Fibroblast of lung (primary cell): Measurements from ENCODE around the gene EFEMP1. TPM values are rescaled to one million over a fixed set of nuclear protein-coding genes. Genes with fewer than 3 reads are reported as not detected.

Source experiments
- DNase-seq, 2 donors: peaks; one replicate each; pipeline versions ENCODE4 v3.0.0 to v3.0.0-alpha.2; 2010; ENCODE audit warnings: low read depth in 2 of 2
- H2AFZ ChIP-seq: 2 replicates; pipeline ENCODE4 v1.5.1; 2012; ENCODE audit warnings: low read length, control low read depth, inconsistent platforms
- H3K27ac ChIP-seq: 2 replicates; pipeline ENCODE4 v1.5.1; 2011; ENCODE audit warnings: low read length, control low read depth; ENCODE audit not compliant: insufficient read depth
- H3K27me3 ChIP-seq: 2 replicates; pipeline ENCODE4 v1.5.1; 2011; ENCODE audit warnings: mild to moderate bottlenecking, low read length; ENCODE audit not compliant: control insufficient read depth, insufficient read depth
- H3K36me3 ChIP-seq: 2 replicates; pipeline ENCODE4 v1.5.1; 2011; ENCODE audit warnings: low read length; ENCODE audit not compliant: control insufficient read depth, insufficient read depth
- H3K4me1 ChIP-seq: 2 replicates; pipeline ENCODE4 v1.5.1; 2011; ENCODE audit warnings: low read length; ENCODE audit not compliant: control insufficient read depth, insufficient read depth; ENCODE audit errors: extremely low read depth
- H3K4me2 ChIP-seq: 2 replicates; pipeline ENCODE4 v1.5.1; 2011; ENCODE audit warnings: low read length, control low read depth; ENCODE audit not compliant: insufficient read depth; ENCODE audit errors: extremely low read depth
- H3K4me3 ChIP-seq, 4 experiments: fragments of 200-600 bp in 1 of 4; sonication (generic) in 1 of 4; replicated peaks in 1 of 4; 2 replicates each; pipeline ENCODE4 v1.5.1; 2011 to 2016; ENCODE audit warnings: low read length in 4 of 4, low read depth in 3 of 4, mild to moderate bottlenecking in 3 of 4, control low read depth in 2 of 4, inconsistent platforms in 1 of 4, mixed read lengths in 1 of 4; ENCODE audit not compliant: insufficient read depth in 1 of 4; ENCODE audit errors: control extremely low read depth in 1 of 4
- H3K79me2 ChIP-seq: 2 replicates; pipeline ENCODE4 v1.5.1; 2012; ENCODE audit warnings: mild to moderate bottlenecking, low read length, inconsistent platforms; ENCODE audit not compliant: control insufficient read depth, insufficient read depth
- H3K9ac ChIP-seq: 2 replicates; pipeline ENCODE4 v1.5.1; 2011; ENCODE audit warnings: mild to moderate bottlenecking, low read length, control low read depth; ENCODE audit not compliant: insufficient read depth
- H3K9me3 ChIP-seq: 2 replicates; pipeline ENCODE4 v1.5.1; 2012; ENCODE audit warnings: low read depth, low read length; ENCODE audit not compliant: control insufficient read depth, insufficient read depth
- H4K20me1 ChIP-seq: 2 replicates; pipeline ENCODE4 v1.5.1; 2011; ENCODE audit warnings: low read length; ENCODE audit not compliant: control insufficient read depth, insufficient read depth; ENCODE audit errors: extremely low read depth
- EZH2 ChIP-seq: IDR thresholded peaks from 2 replicates; pipeline ENCODE4 v1.5.1; 2012; ENCODE audit warnings: low read length, control low read depth, mild to moderate bottlenecking; ENCODE audit errors: missing control alignments
- polyA plus RNA-seq, 2 donors: library from polyadenylated mRNA; depleted of rRNA in 1 of 2; stranded (reverse) in 1 of 2; unstranded in 1 of 2; fragments of >200 nt; gene quantifications; 2 replicates each; pipeline ENCODE4 v1.2.1, GENCODE V29; 2011 to 2012; ENCODE audit warnings: missing spikeins in 1 of 2
- total RNA-seq: library from RNA; depleted of rRNA; stranded (reverse); fragments of >200 nt; gene quantifications from 2 replicates; pipeline ENCODE4 v1.2.1, GENCODE V29; 2014
- TF ChIP-seq, protein P1 (sequence below), 2 donors: IDR thresholded peaks in 1 of 2; conservative IDR thresholded peaks in 1 of 2; 1 replicate in 1 of 2; 2 replicates in 1 of 2; pipeline ENCODE4 v1.5.1; 2011 to 2012; ENCODE audit warnings: low read length in 2 of 2, control low read depth in 1 of 2, inconsistent platforms in 1 of 2, low read depth in 1 of 2, mild to moderate bottlenecking in 1 of 2

Gene EFEMP1
- total and polyA plus RNA-seq, 2 donors (not counting 1 experiment from before 2014, with no cell fraction given) = 467 to 724 TPM

DNA sequence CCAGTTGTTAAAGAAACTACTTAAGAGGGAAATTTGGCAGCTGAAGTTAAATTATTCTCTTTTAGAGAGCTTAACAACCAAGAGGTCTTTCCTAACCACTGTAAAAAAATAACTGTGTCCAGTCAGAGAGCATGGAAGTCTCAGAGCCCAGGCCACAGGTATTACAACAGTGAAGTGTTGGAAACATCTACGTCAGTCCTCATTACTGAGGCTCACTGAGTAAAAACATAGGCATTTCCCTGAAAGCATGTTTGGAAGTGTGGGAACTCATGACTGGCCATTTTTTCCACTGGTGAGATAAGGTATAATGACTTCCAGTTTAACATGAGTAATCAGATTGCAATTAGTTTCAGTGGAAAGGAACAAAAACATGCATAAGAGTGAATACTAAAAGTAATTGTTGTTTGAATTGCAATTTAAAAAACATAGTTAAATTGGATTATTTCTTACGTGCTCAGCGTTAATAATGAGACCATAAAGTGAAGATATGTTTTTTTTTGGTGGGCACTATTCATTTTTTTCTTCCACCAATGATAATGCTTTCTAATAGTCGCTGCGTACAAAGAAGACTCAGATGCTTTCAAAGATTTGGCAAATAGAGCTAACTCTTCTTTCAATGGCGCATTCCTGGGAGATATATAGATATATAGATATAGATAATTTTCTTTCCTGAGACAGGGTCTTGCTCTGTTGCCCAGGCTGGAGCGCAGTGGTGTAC lies 60.8 kb downstream of the EFEMP1 start:
- H3K4me3 ChIP-seq = no peak overlapping the region
- H3K27ac ChIP-seq = peak overlapping the region; percentile 88
- no peaks in the 10 kb centered on the region for H4K20me1 ChIP-seq
- no peaks in the 10 kb centered on the region for H3K79me2 ChIP-seq
- H3K4me2 ChIP-seq = no peak overlapping the region
- no peak overlapping the region for H2AFZ ChIP-seq
- H3K9ac ChIP-seq = no peak overlapping the region
- TF ChIP-seq EZH2 = no peak
- TF ChIP-seq, protein P1, sequence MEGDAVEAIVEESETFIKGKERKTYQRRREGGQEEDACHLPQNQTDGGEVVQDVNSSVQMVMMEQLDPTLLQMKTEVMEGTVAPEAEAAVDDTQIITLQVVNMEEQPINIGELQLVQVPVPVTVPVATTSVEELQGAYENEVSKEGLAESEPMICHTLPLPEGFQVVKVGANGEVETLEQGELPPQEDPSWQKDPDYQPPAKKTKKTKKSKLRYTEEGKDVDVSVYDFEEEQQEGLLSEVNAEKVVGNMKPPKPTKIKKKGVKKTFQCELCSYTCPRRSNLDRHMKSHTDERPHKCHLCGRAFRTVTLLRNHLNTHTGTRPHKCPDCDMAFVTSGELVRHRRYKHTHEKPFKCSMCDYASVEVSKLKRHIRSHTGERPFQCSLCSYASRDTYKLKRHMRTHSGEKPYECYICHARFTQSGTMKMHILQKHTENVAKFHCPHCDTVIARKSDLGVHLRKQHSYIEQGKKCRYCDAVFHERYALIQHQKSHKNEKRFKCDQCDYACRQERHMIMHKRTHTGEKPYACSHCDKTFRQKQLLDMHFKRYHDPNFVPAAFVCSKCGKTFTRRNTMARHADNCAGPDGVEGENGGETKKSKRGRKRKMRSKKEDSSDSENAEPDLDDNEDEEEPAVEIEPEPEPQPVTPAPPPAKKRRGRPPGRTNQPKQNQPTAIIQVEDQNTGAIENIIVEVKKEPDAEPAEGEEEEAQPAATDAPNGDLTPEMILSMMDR (conservative IDR thresholded peaks at IDR 0.05 in 1 of 2, IDR thresholded peaks at IDR 0.05 in 1 of 2; ENCODE audit: low read depth in 1 of 2, low read length in 2 of 2) = no peak
- no peaks in the 10 kb centered on the region for H3K27me3 ChIP-seq
- H3K4me1 ChIP-seq = peaks cover 14% of the 10 kb centered on the region
- H3K36me3 ChIP-seq = no peaks in the 10 kb centered on the region
- no peaks in the 10 kb centered on the region for H3K9me3 ChIP-seq
- DNase-seq = peak; percentile 100

DNA sequence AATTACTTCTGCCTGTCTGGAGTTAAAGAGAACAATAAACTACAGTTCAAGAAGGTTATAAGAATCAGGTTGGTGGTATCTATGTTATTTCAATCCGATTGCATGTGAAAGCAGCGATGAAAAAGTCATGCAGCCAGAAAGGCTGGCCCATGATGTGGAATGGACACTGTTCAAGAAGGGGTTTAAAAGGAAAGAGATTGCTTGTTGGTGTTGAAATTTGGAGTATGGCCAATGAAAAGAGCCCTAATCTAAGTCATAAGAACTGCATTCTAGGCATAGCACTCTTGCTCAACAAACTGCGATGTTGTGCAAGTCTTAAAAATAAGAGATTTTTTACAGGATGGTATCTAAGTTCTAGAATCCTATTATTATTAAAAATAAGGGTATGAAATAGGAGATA lies 61.3 kb downstream of the EFEMP1 start:
- no peaks in the 10 kb centered on the region for H3K79me2 ChIP-seq
- H2AFZ ChIP-seq = no peak overlapping the region
- H3K4me3 ChIP-seq = no peak overlapping the region
- H3K27ac ChIP-seq = peak overlapping the region; percentile 88
- no peaks in the 10 kb centered on the region for H3K27me3 ChIP-seq
- no peaks in the 10 kb centered on the region for H3K36me3 ChIP-seq
- TF ChIP-seq, protein P1 (conservative IDR thresholded peaks at IDR 0.05 in 1 of 2, IDR thresholded peaks at IDR 0.05 in 1 of 2; ENCODE audit: low read depth in 1 of 2, low read length in 2 of 2) = no peak
- TF ChIP-seq EZH2 = no peak
- H4K20me1 ChIP-seq = no peaks in the 10 kb centered on the region
- DNase-seq = peak; percentile 96 to 100
- H3K9me3 ChIP-seq = no peaks in the 10 kb centered on the region
- no peak overlapping the region for H3K9ac ChIP-seq
- H3K4me1 ChIP-seq = peaks cover 14% of the 10 kb centered on the region
- peak overlapping the region; percentile 5 for H3K4me2 ChIP-seq

DNA sequence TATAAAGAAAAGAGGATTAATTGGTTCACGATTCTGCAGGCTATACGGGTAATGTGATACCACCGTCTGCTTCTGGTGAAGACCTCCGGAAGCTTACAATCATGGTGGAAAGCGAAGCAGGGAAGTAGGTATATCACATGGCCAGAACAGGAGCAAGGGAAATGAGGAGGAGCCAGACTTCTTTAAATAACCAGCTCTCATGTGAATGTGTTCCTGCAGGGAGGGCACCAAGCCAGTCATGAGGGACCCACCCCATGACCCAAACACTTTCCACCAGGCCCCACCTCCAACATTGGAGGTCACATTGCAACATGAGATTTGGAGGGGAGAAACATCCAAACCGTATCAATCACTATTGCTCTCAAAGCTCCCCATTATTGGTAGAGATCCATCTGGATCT lies 61.8 kb downstream of the EFEMP1 start:
- peak overlapping the region; percentile 4 for H3K9ac ChIP-seq

More for the DNA sequence above, 61.8 kb downstream of the EFEMP1 start:
- H2AFZ ChIP-seq = no peak overlapping the region
- no peak for TF ChIP-seq EZH2
- TF ChIP-seq, protein P1 (conservative IDR thresholded peaks at IDR 0.05 in 1 of 2, IDR thresholded peaks at IDR 0.05 in 1 of 2; ENCODE audit: low read depth in 1 of 2, low read length in 2 of 2) = no peak
- no peaks in the 10 kb centered on the region for H3K27me3 ChIP-seq
- H3K9me3 ChIP-seq = no peaks in the 10 kb centered on the region
- H3K4me3 ChIP-seq = no peak overlapping the region
- H3K36me3 ChIP-seq = no peaks in the 10 kb centered on the region
- peak overlapping the region; percentile 5 for H3K4me2 ChIP-seq
- no peaks in the 10 kb centered on the region for H3K79me2 ChIP-seq
- no peaks in the 10 kb centered on the region for H4K20me1 ChIP-seq
- H3K27ac ChIP-seq = peak overlapping the region; percentile 88
- H3K4me1 ChIP-seq = peaks cover 14% of the 10 kb centered on the region
- peak in 1 of 2 donors; percentile 65 for DNase-seq
